Stimulated activated CD4-positive, alpha-beta T cell treated with anti-CD3 and anti-CD28 coated beads, Interleukin-4, amount 100 ng/mL, for 1 hour (primary cell): ENCODE measurements around the gene DCDC2C.

Experiments used
- DNase-seq: peaks from one replicate; pipeline ENCODE4 v3.0.0-alpha.2; 2020

Gene DCDC2C

GRCh38 chr2:3847397-3848052 is 144.2 kb downstream of the DCDC2C start:
- DNase-seq: no peak

DNA sequence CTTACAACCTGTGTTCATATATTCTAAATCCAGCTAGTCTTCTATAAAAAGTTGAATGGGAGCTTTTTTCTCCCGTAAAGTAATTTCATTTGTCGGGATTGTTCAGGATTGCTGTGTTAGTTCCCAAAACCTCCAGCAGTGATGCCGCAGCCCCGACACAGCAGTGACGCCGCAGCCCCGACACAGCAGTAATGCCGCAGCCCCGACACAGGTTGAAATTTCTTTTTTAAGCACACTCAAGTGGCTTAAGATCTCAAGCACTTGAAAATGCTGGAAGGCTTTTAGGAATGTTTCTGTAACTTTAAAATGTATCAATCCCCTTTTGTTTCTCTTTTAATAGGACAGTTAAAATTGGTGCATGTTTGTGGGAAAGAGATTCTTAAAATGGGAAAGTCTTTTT is 145.4 kb downstream of the DCDC2C start:
- DNase-seq: no peak

DNA sequence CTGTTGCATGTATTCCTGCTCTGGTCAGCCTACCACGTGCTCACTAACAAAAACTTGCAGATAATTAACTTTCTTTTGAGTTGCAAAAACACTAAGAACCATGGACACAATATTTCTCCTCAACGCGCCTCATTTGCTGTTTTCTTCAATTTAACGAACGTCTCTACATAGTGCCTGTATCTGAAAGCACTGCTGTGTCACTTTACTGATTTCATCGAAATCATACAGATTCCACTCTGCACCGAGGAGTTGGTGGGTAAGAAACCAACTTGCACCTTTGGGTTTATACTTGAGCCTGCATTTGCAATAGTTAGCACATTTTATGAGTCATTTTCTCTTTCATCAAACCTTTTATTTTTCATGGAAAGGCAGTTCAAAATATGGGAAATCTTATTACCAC is 145.8 kb downstream of the DCDC2C start:
- DNase-seq: no peak

GRCh38 chr2:3857576-3857975 is 154.2 kb downstream of the DCDC2C start:
- no peak for DNase-seq

- DNase-seq: no peak
These were observed 161.8 kb downstream of the DCDC2C start for GRCh38 chr2:3864943-3865865.

DNA sequence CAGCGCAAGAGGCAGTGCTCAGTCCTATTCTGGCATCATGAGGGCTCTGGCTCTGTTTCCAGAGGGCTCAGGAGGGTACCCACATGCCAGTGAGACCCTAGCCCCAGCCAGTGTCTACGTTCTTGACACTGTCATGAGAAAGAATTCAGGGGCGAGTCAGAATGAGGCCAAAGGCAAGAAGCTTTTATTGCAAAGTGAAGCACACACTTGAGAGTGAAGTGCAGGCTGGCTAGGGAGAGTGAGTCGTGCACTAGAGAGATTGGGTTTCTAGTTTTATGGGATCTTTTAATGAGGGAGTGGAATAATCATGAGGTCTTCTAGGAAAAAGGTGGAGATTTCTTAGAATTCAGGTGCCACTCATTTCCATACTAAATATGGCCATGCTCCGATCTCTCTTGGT is 164.1 kb downstream of the DCDC2C start:
- no peak for DNase-seq

GRCh38 chr2:3868012-3868805 is 164.8 kb downstream of the DCDC2C start:
- no peak for DNase-seq

- no peak for DNase-seq
These were observed 166.8 kb downstream of the DCDC2C start for GRCh38 chr2:3870222-3870621.

DNA sequence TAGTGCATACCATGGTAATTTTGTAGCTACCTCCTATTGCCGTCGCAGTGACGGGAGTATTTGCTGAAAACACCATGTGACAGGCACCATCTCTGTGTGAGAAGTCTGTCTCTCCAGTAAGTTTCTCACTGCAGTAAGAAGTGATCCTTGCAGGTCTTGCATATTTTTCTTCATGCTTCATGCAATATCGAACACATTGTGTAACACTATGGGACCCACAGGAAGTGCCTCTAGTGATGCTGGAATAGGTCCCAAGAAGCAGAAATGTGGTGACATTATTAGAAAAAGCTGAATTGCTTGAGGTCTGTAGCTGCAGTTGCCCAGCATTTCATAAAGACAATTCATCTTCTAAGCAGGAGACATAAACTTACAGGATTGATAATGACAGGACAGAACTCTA is 167.6 kb downstream of the DCDC2C start:
- no peak for DNase-seq

DNA sequence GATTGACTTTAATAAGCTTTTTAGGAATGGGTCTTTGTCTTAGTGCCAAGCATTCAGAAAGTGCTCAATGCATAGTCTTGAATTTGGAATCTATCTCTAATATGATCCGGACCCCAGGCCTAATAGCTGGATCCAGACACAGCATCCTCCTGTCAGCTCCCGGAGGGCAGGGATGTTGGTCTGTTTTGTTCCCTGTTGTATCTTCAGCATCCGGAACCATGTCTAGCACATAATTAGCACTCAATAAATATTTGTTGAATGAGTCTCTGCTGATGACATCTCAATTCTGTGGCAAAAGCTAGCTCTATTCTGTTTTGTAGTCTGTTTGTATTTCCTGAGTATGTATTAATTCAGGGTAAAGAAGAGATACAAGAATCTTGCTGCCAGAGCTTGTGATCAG is 169.1 kb downstream of the DCDC2C start:
- no peak for DNase-seq

GRCh38 chr2:3873899-3874298 is 170.5 kb downstream of the DCDC2C start:
- DNase-seq: no peak

- no peak for DNase-seq
These were observed 172.8 kb downstream of the DCDC2C start for GRCh38 chr2:3876221-3876620.

DNA sequence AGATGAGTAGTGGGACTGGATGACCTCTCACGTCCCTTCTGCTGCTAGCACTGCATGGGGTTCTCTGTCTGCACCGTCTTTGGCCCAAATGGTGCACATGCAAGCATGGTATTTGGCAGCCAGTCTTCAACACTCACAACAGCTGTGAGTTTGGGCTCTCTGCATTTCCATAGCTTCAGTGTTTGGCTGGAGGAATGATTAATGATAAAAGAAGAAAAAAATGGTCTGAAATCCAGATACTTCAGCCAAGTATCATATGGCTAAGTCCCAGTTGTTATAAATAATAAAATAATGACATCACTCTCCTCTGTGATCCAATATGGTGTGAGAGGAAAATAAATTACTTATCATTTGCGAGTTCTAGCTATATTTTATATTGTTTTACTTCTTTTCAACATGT is 173.3 kb downstream of the DCDC2C start:
- no peak for DNase-seq

DNA sequence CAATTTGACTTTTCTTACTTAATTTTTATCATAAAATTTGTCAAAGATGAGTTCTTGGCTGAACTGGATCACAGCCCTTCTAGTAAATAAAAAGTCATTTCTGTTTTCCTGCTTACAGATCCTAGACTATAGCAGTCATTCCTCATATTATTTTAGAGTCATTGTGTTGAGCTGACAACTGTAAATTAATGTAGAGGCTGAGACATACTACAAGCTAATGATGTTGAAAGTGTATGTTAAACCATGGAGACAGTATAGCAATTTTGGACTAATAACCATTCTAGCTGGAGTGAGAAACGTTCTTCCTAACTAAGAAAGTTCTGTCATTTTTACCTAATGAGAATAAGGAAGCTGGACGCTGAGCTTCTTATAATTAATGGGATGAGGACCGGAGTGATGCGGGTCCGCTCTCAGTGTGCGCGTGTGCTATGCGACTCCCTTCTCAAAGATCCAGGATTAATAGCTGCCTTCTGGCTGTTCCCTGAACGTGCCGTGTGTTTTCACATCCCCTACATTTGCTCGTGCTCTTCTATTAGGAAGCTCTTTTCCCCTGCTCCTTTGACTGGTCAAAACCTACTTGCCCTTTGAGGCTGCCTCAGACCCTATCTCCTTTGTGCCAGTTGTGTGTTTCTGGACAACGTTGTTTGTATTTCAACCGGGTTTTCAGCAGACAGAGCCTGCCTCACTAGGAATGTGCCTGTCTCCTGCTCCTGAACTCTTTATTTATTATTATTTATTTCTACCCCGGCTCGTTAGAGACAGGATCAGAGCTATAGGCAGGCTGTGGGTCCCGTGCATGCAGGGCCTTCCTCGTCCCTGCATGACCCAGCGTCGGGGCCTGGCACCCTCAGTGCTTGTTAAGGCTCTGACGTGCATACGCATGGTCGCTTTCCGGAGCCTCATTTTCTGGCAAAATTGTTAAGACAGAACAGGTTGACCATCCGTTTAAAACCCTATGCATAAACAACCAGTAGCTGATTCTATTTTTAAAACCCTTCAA is 182.6 kb downstream of the DCDC2C start:
- no peak for DNase-seq

- no peak for DNase-seq
These were observed 191.6 kb downstream of the DCDC2C start for GRCh38 chr2:3895021-3895420.
